Osteoblast (primary cell): Measurements from ENCODE around the gene PHPT1. TPM values are rescaled to one million over a fixed set of nuclear protein-coding genes. Genes with fewer than 3 reads are reported as not detected.

Experiments
- DNase-seq: peaks from one replicate; pipeline ENCODE4 v3.0.0; 2011; ENCODE audit warnings: low spot score, mixed read lengths; ENCODE audit not compliant: insufficient read length; ENCODE audit errors: missing footprints
- H2AFZ ChIP-seq: 2 replicates; pipeline ENCODE4 v1.6.0; 2011; ENCODE audit warnings: mild to moderate bottlenecking, low read length
- H3K27ac ChIP-seq: 2 replicates; pipeline ENCODE4 v1.5.1; 2011; ENCODE audit warnings: mild to moderate bottlenecking, low read depth, low read length, moderate library complexity
- H3K27me3 ChIP-seq: 2 replicates; pipeline ENCODE4 v1.6.0; 2012; ENCODE audit warnings: mild to moderate bottlenecking, control low read depth, inconsistent platforms, low read length, moderate library complexity; ENCODE audit not compliant: insufficient read depth
- H3K36me3 ChIP-seq: 2 replicates; pipeline ENCODE4 v1.5.1; 2011; ENCODE audit warnings: mild to moderate bottlenecking, low read length, control low read depth, moderate library complexity; ENCODE audit not compliant: insufficient read depth
- H3K4me1 ChIP-seq: 2 replicates; pipeline ENCODE4 v1.5.1; 2011; ENCODE audit warnings: mild to moderate bottlenecking, low read length, control low read depth, moderate library complexity; ENCODE audit not compliant: insufficient read depth
- H3K4me2 ChIP-seq: 2 replicates; pipeline ENCODE4 v1.6.0; 2011; ENCODE audit warnings: mild to moderate bottlenecking, low read length; ENCODE audit not compliant: insufficient read depth
- H3K4me3 ChIP-seq: fragments of 200-600 bp; sonication (generic); 3 replicates; pipeline ENCODE4 v1.5.1; 2012; ENCODE audit warnings: mild to moderate bottlenecking, low read length, inconsistent platforms; ENCODE audit not compliant: insufficient read depth
- H3K79me2 ChIP-seq: 2 replicates; pipeline ENCODE4 v1.6.0; 2012; ENCODE audit warnings: mild to moderate bottlenecking, low read length, control low read depth, inconsistent platforms; ENCODE audit not compliant: insufficient read depth
- H3K9me3 ChIP-seq: 2 replicates; pipeline ENCODE4 v1.5.1; 2011; ENCODE audit warnings: low read depth, low read length, control low read depth
- H4K20me1 ChIP-seq: 2 replicates; pipeline ENCODE4 v1.6.0; 2012; ENCODE audit warnings: mild to moderate bottlenecking, low read length, control low read depth; ENCODE audit not compliant: insufficient read depth
- CTCF ChIP-seq: IDR thresholded peaks from 2 replicates; pipeline ENCODE4 v1.5.1; 2011; ENCODE audit warnings: mild to moderate bottlenecking, low read depth, low read length, moderate library complexity; ENCODE audit errors: extremely low read depth
- total RNA-seq: library from RNA; depleted of rRNA; stranded (reverse); fragments of >200 nt; gene quantifications from 2 replicates; pipeline ENCODE4 v1.2.3, GENCODE V29; 2012

The PHPT1 gene
- total RNA-seq, 1 donor: 59.0 TPM

- Histone ChIP-seq H3K4me1 (no peaks in the 10 kb centered on the region), H3K36me3 (peaks cover 14% of the 10 kb centered on the region), H3K79me2 (peaks cover 25% of the 10 kb centered on the region), H2AFZ (no peak overlapping the region), H3K9me3 (no peaks in the 10 kb centered on the region), H3K27me3 (no peaks in the 10 kb centered on the region), H3K4me3 (peak overlapping the region; percentile 19), H3K27ac (no peak overlapping the region), H3K4me2 (peak overlapping the region; percentile 33), H4K20me1 (peaks cover 22% of the 10 kb centered on the region)
- DNase-seq: no peak
- no peak for TF ChIP-seq CTCF
Measured at GRCh38 chr9:136820971-136821825, 28.0 kb upstream of the PHPT1 start.

- H3K4me2 ChIP-seq: no peak overlapping the region
Measured at GRCh38 chr9:136821826-136822544, 27.2 kb upstream of the PHPT1 start.

GRCh38 chr9:136823136-136824046 is 25.8 kb upstream of the PHPT1 start:
- Histone ChIP-seq H3K27ac (no peak overlapping the region), H3K27me3 (no peaks in the 10 kb centered on the region)

More at GRCh38 chr9:136821826-136822544, 27.2 kb upstream of the PHPT1 start:
- no peaks in the 10 kb centered on the region for H3K27me3 ChIP-seq
- peaks cover 22% of the 10 kb centered on the region for H4K20me1 ChIP-seq
- H2AFZ ChIP-seq: no peak overlapping the region
- peaks cover 14% of the 10 kb centered on the region for H3K36me3 ChIP-seq
- no peaks in the 10 kb centered on the region for H3K4me1 ChIP-seq
- H3K9me3 ChIP-seq: no peaks in the 10 kb centered on the region
- H3K27ac ChIP-seq: no peak overlapping the region
- no peak overlapping the region for H3K4me3 ChIP-seq
- DNase-seq: peak; percentile 90
- TF ChIP-seq CTCF: no peak
- peaks cover 22% of the 10 kb centered on the region for H3K79me2 ChIP-seq

More at GRCh38 chr9:136823136-136824046, 25.8 kb upstream of the PHPT1 start:
- H3K4me3 ChIP-seq: no peak overlapping the region
- H4K20me1 ChIP-seq: peaks cover 19% of the 10 kb centered on the region
- no peak overlapping the region for H2AFZ ChIP-seq
- no peak for TF ChIP-seq CTCF
- H3K9me3 ChIP-seq: no peaks in the 10 kb centered on the region
- DNase-seq: no peak
- no peaks in the 10 kb centered on the region for H3K4me1 ChIP-seq
- peaks cover 22% of the 10 kb centered on the region for H3K36me3 ChIP-seq
- H3K4me2 ChIP-seq: no peak overlapping the region
- peaks cover 17% of the 10 kb centered on the region for H3K79me2 ChIP-seq
